ENCODE measurements around the gene TMEM196.

- TF ChIP-seq, protein P1, sequence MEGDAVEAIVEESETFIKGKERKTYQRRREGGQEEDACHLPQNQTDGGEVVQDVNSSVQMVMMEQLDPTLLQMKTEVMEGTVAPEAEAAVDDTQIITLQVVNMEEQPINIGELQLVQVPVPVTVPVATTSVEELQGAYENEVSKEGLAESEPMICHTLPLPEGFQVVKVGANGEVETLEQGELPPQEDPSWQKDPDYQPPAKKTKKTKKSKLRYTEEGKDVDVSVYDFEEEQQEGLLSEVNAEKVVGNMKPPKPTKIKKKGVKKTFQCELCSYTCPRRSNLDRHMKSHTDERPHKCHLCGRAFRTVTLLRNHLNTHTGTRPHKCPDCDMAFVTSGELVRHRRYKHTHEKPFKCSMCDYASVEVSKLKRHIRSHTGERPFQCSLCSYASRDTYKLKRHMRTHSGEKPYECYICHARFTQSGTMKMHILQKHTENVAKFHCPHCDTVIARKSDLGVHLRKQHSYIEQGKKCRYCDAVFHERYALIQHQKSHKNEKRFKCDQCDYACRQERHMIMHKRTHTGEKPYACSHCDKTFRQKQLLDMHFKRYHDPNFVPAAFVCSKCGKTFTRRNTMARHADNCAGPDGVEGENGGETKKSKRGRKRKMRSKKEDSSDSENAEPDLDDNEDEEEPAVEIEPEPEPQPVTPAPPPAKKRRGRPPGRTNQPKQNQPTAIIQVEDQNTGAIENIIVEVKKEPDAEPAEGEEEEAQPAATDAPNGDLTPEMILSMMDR (conservative IDR thresholded peaks at IDR 0.05; ENCODE audit: low read depth in 2 of 2): no peak
- TF ChIP-seq POLR2AphosphoS5 (IDR thresholded peaks at IDR 0.05; ENCODE audit: low read depth): no peak
- TF ChIP-seq EZH2 (IDR thresholded peaks at IDR 0.05; ENCODE audit: low read depth, unreplicated experiment): no peak
- no peak for TF ChIP-seq REST (IDR thresholded peaks at IDR 0.05; ENCODE audit: unreplicated experiment)
- TF ChIP-seq STAT1 (IDR thresholded peaks at IDR 0.05; ENCODE audit: unreplicated experiment): no peak
- TF ChIP-seq EZH2phosphoT487 (IDR thresholded peaks at IDR 0.05; ENCODE audit: unreplicated experiment): no peak
- TF ChIP-seq NANOG (IDR thresholded peaks at IDR 0.05; ENCODE audit: borderline replicate concordance): no peak
- TF ChIP-seq, protein P2, sequence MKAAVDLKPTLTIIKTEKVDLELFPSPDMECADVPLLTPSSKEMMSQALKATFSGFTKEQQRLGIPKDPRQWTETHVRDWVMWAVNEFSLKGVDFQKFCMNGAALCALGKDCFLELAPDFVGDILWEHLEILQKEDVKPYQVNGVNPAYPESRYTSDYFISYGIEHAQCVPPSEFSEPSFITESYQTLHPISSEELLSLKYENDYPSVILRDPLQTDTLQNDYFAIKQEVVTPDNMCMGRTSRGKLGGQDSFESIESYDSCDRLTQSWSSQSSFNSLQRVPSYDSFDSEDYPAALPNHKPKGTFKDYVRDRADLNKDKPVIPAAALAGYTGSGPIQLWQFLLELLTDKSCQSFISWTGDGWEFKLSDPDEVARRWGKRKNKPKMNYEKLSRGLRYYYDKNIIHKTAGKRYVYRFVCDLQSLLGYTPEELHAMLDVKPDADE (IDR thresholded peaks at IDR 0.05): no peak
- TF ChIP-seq CREB1 (CRISPR knock-in tag; IDR thresholded peaks at IDR 0.05; ENCODE audit: low read depth): no peak
- TF ChIP-seq ZNF114 (CRISPR knock-in tag; IDR thresholded peaks at IDR 0.05): no peak
Observed at GRCh38 chr7:19670806-19671205, 102.6 kb downstream of the TMEM196 start.

Data from GM23338 (cell line).